Subcutaneous preadipocyte (primary cell): ENCODE data around the gene NEAT1. TPM values are rescaled to one million over a fixed set of nuclear protein-coding genes. Genes with fewer than 3 reads are reported as not detected.

Experiments
- small RNA-seq: library from RNA; depleted of rRNA; stranded (forward); fragments of <200 nt; gene quantifications from one replicate; pipeline ENCODE3, GENCODE V24; 2012
- total RNA-seq: library from RNA; depleted of rRNA; stranded (reverse); fragments of >200 nt; gene quantifications from 2 replicates; pipeline ENCODE4 v1.2.3, GENCODE V29; 2012

The NEAT1 gene
- total RNA-seq = 228 and 325 TPM in 2 replicates

DNA sequence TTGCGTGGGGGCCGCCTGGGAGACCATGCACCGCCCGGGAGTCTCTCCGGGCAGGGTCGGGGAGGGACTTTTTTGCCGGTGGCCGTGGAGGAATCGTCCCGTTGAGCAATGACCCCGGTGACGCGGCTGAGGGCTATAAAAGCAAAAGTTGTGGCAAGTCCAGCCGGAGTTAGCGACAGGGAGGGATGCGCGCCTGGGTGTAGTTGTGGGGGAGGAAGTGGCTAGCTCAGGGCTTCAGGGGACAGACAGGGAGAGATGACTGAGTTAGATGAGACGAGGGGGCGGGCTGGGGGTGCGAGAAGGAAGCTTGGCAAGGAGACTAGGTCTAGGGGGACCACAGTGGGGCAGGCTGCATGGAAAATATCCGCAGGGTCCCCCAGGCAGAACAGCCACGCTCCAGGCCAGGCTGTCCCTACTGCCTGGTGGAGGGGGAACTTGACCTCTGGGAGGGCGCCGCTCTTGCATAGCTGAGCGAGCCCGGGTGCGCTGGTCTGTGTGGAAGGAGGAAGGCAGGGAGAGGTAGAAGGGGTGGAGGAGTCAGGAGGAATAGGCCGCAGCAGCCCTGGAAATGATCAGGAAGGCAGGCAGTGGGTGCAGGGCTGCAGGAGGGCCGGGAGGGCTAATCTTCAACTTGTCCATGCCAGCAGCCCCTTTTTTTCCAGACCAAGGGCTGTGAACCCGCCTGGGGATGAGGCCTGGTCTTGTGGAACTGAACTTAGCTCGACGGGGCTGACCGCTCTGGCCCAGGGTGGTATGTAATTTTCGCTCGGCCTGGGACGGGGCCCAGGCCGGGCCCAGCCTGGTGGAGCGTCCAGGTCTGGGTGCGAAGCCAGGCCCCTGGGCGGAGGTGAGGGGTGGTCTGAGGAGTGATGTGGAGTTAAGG, at the start of gene NEAT1:
Gene NEAT1, plus strand, starts transcription at position 166 of the 883 bp plus-strand sequence.

GRCh38 chr11:65382033-65382803, 40.4 kb upstream of the NEAT1 start, which contains the start of gene SLC25A45:
TSS of gene SLC25A45 (minus strand) at chr11:65382646. CDS start at chr11:65381951, 695 bp downstream.

GRCh38 chr11:65386307-65387140, 36.1 kb upstream of the NEAT1 start, which contains the start of gene FRMD8:
TSS of gene FRMD8 (plus strand) at chr11:65386637. CDS start at chr11:65387037, 400 bp downstream.

Small RNAs within 50 kb of the gene (small RNA-seq; reads per million reads assigned to genes)
- gene RF01684 = not detected

Other genes starting within 250 kb of the NEAT1 start
- gene CAPN1, start 240.9 kb upstream of the NEAT1 start, total RNA-seq = 120 and 136 TPM in 2 replicates
- gene POLA2, start 160.8 kb upstream of the NEAT1 start, total RNA-seq = 9.9 and 17.6 TPM in 2 replicates
- gene CDC42EP2, start 107.9 kb upstream of the NEAT1 start, total RNA-seq = 49.6 and 58.8 TPM in 2 replicates
- gene DPF2, start 88.9 kb upstream of the NEAT1 start, total RNA-seq = 49.2 and 52.0 TPM in 2 replicates
- under 0.01 TPM in 2 replicates for gene TIGD3, start 68.0 kb upstream of the NEAT1 start, total RNA-seq
- gene SLC25A45, start 40.2 kb upstream of the NEAT1 start, total RNA-seq = 3.3 and 4.0 TPM in 2 replicates
- 50.3 and 57.3 TPM in 2 replicates for gene FRMD8, start 36.2 kb upstream of the NEAT1 start, total RNA-seq
- gene MALAT1, start 76.2 kb downstream of the NEAT1 start, total RNA-seq = 5,567 and 6,141 TPM in 2 replicates
- gene SCYL1, start 102.3 kb downstream of the NEAT1 start, total RNA-seq = 48.5 and 108 TPM in 2 replicates
- gene LTBP3, start 135.6 kb downstream of the NEAT1 start, total RNA-seq = 24.6 and 49.3 TPM in 2 replicates
- 45.9 and 46.7 TPM in 2 replicates for gene ZNRD2, start 147.7 kb downstream of the NEAT1 start, total RNA-seq
- 21.7 TPM in 2 replicates for gene FAM89B, start 149.7 kb downstream of the NEAT1 start, total RNA-seq
- gene EHBP1L1, start 153.3 kb downstream of the NEAT1 start, total RNA-seq = 34.2 and 59.0 TPM in 2 replicates
- 0.37 TPM in 1 of 2 replicates, not detected in the other for gene KCNK7, start 173.0 kb downstream of the NEAT1 start, total RNA-seq
- gene MAP3K11, start 191.4 kb downstream of the NEAT1 start, total RNA-seq = 18.4 and 28.7 TPM in 2 replicates
- 25.4 and 33.4 TPM in 2 replicates for gene PCNX3, start 193.0 kb downstream of the NEAT1 start, total RNA-seq
- 23.5 and 38.3 TPM in 2 replicates for gene SIPA1, start 215.3 kb downstream of the NEAT1 start, total RNA-seq
- 22.8 and 31.9 TPM in 2 replicates for gene RELA, start 240.1 kb downstream of the NEAT1 start, total RNA-seq